ENCODE measurements around the gene PRCD. TPM values are rescaled to one million over a fixed set of nuclear protein-coding genes. Genes with fewer than 3 reads are reported as not detected.

Gene PRCD
- polyA plus RNA-seq, 1 donor from 2014 or later = 22.5 TPM

- no peaks in the 10 kb centered on the region for H3K9me2 ChIP-seq (ENCODE audit: insufficient read depth, low read length)
- H3K36me3 ChIP-seq (ENCODE audit: insufficient read depth, low read length) = no peaks in the 10 kb centered on the region
- H2AFZ ChIP-seq (ENCODE audit: low read depth, low read length) = no peak overlapping the region
- no peak overlapping the region for H3K27ac ChIP-seq (ENCODE audit: low read length)
- H3K9ac ChIP-seq (ENCODE audit: low read length) = no peak overlapping the region
- no peak overlapping the region for H3K4me3 ChIP-seq (ENCODE audit: low read length)
- TF ChIP-seq EP300 (conservative IDR thresholded peaks at IDR 0.05; ENCODE audit: poor library complexity, severe bottlenecking) = no peak
- TF ChIP-seq RAD21 (conservative IDR thresholded peaks at IDR 0.05) = no peak
- no peak for TF ChIP-seq POLR2AphosphoS5 (IDR thresholded peaks at IDR 0.05)
- TF ChIP-seq SMC3 (conservative IDR thresholded peaks at IDR 0.05; ENCODE audit: poor library complexity) = no peak
- TF ChIP-seq REST (IDR thresholded peaks at IDR 0.05; ENCODE audit: borderline replicate concordance) = no peak
- H3K79me2 ChIP-seq (replicated peaks; ENCODE audit: insufficient read depth, low read length) = no peaks in the 10 kb centered on the region
- no peaks in the 10 kb centered on the region for H3F3A ChIP-seq (ENCODE audit: insufficient read depth, low read length, poor library complexity, severe bottlenecking)
- H3K9me3 ChIP-seq (ENCODE audit: low read length) = no peaks in the 10 kb centered on the region
- H4K20me1 ChIP-seq (ENCODE audit: insufficient read depth) = no peaks in the 10 kb centered on the region
- no peaks in the 10 kb centered on the region for H3K27me3 ChIP-seq (ENCODE audit: insufficient read depth, low read depth, low read length)
- H3K4me2 ChIP-seq (ENCODE audit: low read length) = no peak overlapping the region
These were observed 36.3 kb downstream of the PRCD start for GRCh38 chr17:76576189-76576588.

DNA sequence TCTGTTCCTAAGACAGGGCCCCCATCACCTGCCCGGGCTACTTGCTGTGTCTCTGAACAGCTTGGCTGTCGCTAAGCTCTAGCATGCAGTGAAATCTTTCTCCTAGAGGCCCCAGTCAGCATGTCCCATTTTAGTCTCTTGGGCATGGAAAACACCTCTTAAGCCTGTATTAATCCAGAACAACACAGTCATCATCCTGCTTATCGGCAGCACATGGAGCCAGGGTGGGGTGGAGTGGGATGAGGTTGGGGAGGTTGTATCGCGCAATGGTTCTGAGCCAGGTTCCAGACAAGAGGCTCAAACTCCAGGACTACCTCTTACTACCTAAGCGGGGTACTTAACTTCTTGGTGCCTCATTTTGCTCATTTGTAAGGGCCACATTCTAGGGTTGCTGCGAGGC, 38.0 kb downstream of the PRCD start:
- Histone ChIP-seq H3K9me3 (ENCODE audit: low read length) (no peaks in the 10 kb centered on the region), H3K27me3 (ENCODE audit: insufficient read depth, low read depth, low read length) (peaks cover 5% of the 10 kb centered on the region), H3K27ac (ENCODE audit: low read length) (no peak overlapping the region), H3K9me2 (ENCODE audit: insufficient read depth, low read length) (no peaks in the 10 kb centered on the region), H3K9ac (ENCODE audit: low read length) (no peak overlapping the region), H3K79me2 (replicated peaks; ENCODE audit: insufficient read depth, low read length) (no peaks in the 10 kb centered on the region), H3F3A (ENCODE audit: insufficient read depth, low read length, poor library complexity, severe bottlenecking) (no peaks in the 10 kb centered on the region), H3K4me2 (ENCODE audit: low read length) (no peak overlapping the region), H3K4me3 (ENCODE audit: low read length) (no peak overlapping the region), H3K36me3 (ENCODE audit: insufficient read depth, low read length) (no peaks in the 10 kb centered on the region), H2AFZ (ENCODE audit: low read depth, low read length) (no peak overlapping the region), H4K20me1 (ENCODE audit: insufficient read depth) (no peaks in the 10 kb centered on the region)
- TF ChIP-seq EP300 (conservative IDR thresholded peaks at IDR 0.05; ENCODE audit: poor library complexity, severe bottlenecking) (no peak), RAD21 (conservative IDR thresholded peaks at IDR 0.05) (no peak), REST (IDR thresholded peaks at IDR 0.05; ENCODE audit: borderline replicate concordance) (no peak), SMC3 (conservative IDR thresholded peaks at IDR 0.05; ENCODE audit: poor library complexity) (no peak), EZH2 (IDR thresholded peaks at IDR 0.05; ENCODE audit: borderline replicate concordance, insufficient read depth, low read length, poor library complexity, severe bottlenecking) (no peak), TAF1 (IDR thresholded peaks at IDR 0.05; ENCODE audit: low read depth) (no peak), MXI1 (conservative IDR thresholded peaks at IDR 0.05; ENCODE audit: poor library complexity, severe bottlenecking) (no peak), POLR2AphosphoS5 (IDR thresholded peaks at IDR 0.05) (no peak)
- TF ChIP-seq, protein P1, sequence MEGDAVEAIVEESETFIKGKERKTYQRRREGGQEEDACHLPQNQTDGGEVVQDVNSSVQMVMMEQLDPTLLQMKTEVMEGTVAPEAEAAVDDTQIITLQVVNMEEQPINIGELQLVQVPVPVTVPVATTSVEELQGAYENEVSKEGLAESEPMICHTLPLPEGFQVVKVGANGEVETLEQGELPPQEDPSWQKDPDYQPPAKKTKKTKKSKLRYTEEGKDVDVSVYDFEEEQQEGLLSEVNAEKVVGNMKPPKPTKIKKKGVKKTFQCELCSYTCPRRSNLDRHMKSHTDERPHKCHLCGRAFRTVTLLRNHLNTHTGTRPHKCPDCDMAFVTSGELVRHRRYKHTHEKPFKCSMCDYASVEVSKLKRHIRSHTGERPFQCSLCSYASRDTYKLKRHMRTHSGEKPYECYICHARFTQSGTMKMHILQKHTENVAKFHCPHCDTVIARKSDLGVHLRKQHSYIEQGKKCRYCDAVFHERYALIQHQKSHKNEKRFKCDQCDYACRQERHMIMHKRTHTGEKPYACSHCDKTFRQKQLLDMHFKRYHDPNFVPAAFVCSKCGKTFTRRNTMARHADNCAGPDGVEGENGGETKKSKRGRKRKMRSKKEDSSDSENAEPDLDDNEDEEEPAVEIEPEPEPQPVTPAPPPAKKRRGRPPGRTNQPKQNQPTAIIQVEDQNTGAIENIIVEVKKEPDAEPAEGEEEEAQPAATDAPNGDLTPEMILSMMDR (IDR thresholded peaks at IDR 0.05; ENCODE audit: poor library complexity, severe bottlenecking) = no peak
